HepG2 (cell line): ENCODE data around the gene EMC9. TPM values are rescaled to one million over a fixed set of nuclear protein-coding genes. Genes with fewer than 3 reads are reported as not detected.

ENCODE experiments used
- ATRX ChIP-seq: sonication (generic); formaldehyde crosslinking; IDR thresholded peaks from 2 replicates; pipeline ENCODE4 v1.4.0; 2020; ENCODE audit warnings: missing genetic modification reagents, borderline replicate concordance
- CHD4 ChIP-seq: fragments of 200-600 bp; sonication (generic); IDR thresholded peaks from 2 replicates; pipeline ENCODE4 v1.7.0; 2017; ENCODE audit warnings: mild to moderate bottlenecking, low read length, borderline replicate concordance
- GATA4 ChIP-seq: sonication (generic); IDR thresholded peaks from 2 replicates; pipeline ENCODE4 v1.6.1; 2016; ENCODE audit warnings: antibody characterized with exemption, low read depth, borderline replicate concordance
- HNRNPK ChIP-seq: fragments of 200-400 bp; formaldehyde crosslinking; IDR thresholded peaks from 2 replicates; pipeline ENCODE4 v1.6.1; 2018; ENCODE audit warnings: low read length, low read depth, moderate library complexity, mild to moderate bottlenecking; ENCODE audit not compliant: poor library complexity, severe bottlenecking
- NFATC3 ChIP-seq: sonication (generic); formaldehyde crosslinking; IDR thresholded peaks from 2 replicates; pipeline ENCODE4 v1.5.1; 2020; ENCODE audit warnings: mild to moderate bottlenecking, missing genetic modification reagents
- POLR2AphosphoS5 ChIP-seq: IDR thresholded peaks from 2 replicates; pipeline ENCODE4 v1.6.1; 2012; ENCODE audit warnings: low read depth, low read length
- SMAD9 ChIP-seq: sonication (generic); formaldehyde crosslinking; IDR thresholded peaks from 2 replicates; pipeline ENCODE4 v1.5.1; 2020; ENCODE audit warnings: mild to moderate bottlenecking, missing genetic modification reagents
- SMYD3 ChIP-seq: sonication (generic); formaldehyde crosslinking; IDR thresholded peaks from 2 replicates; pipeline ENCODE4 v1.8.1; 2023; ENCODE audit warnings: mild to moderate bottlenecking, missing genetic modification reagents
- TFDP1 ChIP-seq: IDR thresholded peaks from 2 replicates; pipeline ENCODE4 v1.6.1; 2016; ENCODE audit warnings: missing compliant biosample characterization, missing genetic modification reagents, borderline replicate concordance
- YEATS2 ChIP-seq: sonication (generic); formaldehyde crosslinking; IDR thresholded peaks from 2 replicates; pipeline ENCODE4 v1.4.0; 2020; ENCODE audit warnings: missing genetic modification reagents, borderline replicate concordance
- ZNF138 ChIP-seq: sonication (generic); formaldehyde crosslinking; IDR thresholded peaks from 2 replicates; pipeline ENCODE4 v1.5.0; 2020; ENCODE audit warnings: mild to moderate bottlenecking, low read depth, missing genetic modification reagents
- ZNF207 ChIP-seq: fragments of 450-650 bp; IDR thresholded peaks from 2 replicates; pipeline ENCODE4 v1.6.1; 2016; ENCODE audit warnings: antibody characterized with exemption, borderline replicate concordance
- ZNF224 ChIP-seq: sonication (generic); formaldehyde crosslinking; IDR thresholded peaks from 2 replicates; pipeline ENCODE4 v1.5.0; 2020; ENCODE audit warnings: mild to moderate bottlenecking, missing genetic modification reagents
- ZNF496 ChIP-seq: sonication (generic); formaldehyde crosslinking; IDR thresholded peaks from 2 replicates; pipeline ENCODE4 v1.8.1; 2023; ENCODE audit warnings: mild to moderate bottlenecking, moderate library complexity, missing genetic modification reagents; ENCODE audit not compliant: insufficient replicate concordance
- ZNF589 ChIP-seq: sonication (generic); formaldehyde crosslinking; conservative IDR thresholded peaks from 2 replicates; pipeline ENCODE4 v1.8.0; 2022; ENCODE audit warnings: mild to moderate bottlenecking, moderate library complexity, missing genetic modification reagents
- ZNF652 ChIP-seq: IDR thresholded peaks from 2 replicates; pipeline ENCODE4 v1.6.1; 2016; ENCODE audit warnings: low read depth, borderline replicate concordance
- ZNF660 ChIP-seq: sonication (generic); formaldehyde crosslinking; IDR thresholded peaks from 2 replicates; pipeline ENCODE4 v1.5.1; 2020; ENCODE audit warnings: mild to moderate bottlenecking, low read depth, missing genetic modification reagents, borderline replicate concordance
- ZNF782 ChIP-seq: sonication (generic); formaldehyde crosslinking; IDR thresholded peaks from 2 replicates; pipeline ENCODE4 v1.4.0; 2020; ENCODE audit warnings: missing genetic modification reagents, mild to moderate bottlenecking, borderline replicate concordance
- ZNF850 ChIP-seq: sonication (generic); formaldehyde crosslinking; conservative IDR thresholded peaks from 2 replicates; pipeline ENCODE4 v1.9.0; 2021; ENCODE audit warnings: mild to moderate bottlenecking, missing genetic modification reagents
- polyA plus RNA-seq, 8 experiments: library from polyadenylated mRNA; depleted of rRNA in 3 of 8; stranded (reverse) in 7 of 8; unstranded in 1 of 8; fragments of >200 nt; fragmentation: Illumina TruSeq in 4 of 8; extraction: Trizol in 4 of 8; gene quantifications; 2 replicates each; pipeline versions ENCODE4 v1.2.1 to v1.2.3, GENCODE V29; 2011 to 2016; ENCODE audit warnings: low read depth in 4 of 8, missing spikeins in 1 of 8, mixed read lengths in 1 of 8; ENCODE audit not compliant: insufficient read depth in 1 of 8
- total RNA-seq, 5 experiments: library from RNA; depleted of rRNA; stranded (reverse); fragments of >200 nt; fragmentation: Illumina TruSeq; extraction: Trizol; gene quantifications; 2 replicates each; pipeline ENCODE4 v1.2.3, GENCODE V29; 2016; ENCODE audit warnings: low read depth in 1 of 5
- TF ChIP-seq, protein P1 (sequence below): sonication (generic); formaldehyde crosslinking; IDR thresholded peaks from one replicate; pipeline ENCODE4 v1.5.1; 2020; ENCODE audit warnings: mild to moderate bottlenecking, missing genetic modification reagents; ENCODE audit errors: not compliant biosample characterization
- TF ChIP-seq, protein P2 (sequence below): sonication (generic); formaldehyde crosslinking; conservative IDR thresholded peaks from 2 replicates; pipeline ENCODE4 v1.4.0; 2020; ENCODE audit warnings: missing genetic modification reagents

Gene EMC9
- total and polyA plus RNA-seq, 2 of the 13 experiments (the other 11 are each of a cell fraction or from before 2014, with no cell fraction given), result 60.5 to 78.7 TPM

DNA sequence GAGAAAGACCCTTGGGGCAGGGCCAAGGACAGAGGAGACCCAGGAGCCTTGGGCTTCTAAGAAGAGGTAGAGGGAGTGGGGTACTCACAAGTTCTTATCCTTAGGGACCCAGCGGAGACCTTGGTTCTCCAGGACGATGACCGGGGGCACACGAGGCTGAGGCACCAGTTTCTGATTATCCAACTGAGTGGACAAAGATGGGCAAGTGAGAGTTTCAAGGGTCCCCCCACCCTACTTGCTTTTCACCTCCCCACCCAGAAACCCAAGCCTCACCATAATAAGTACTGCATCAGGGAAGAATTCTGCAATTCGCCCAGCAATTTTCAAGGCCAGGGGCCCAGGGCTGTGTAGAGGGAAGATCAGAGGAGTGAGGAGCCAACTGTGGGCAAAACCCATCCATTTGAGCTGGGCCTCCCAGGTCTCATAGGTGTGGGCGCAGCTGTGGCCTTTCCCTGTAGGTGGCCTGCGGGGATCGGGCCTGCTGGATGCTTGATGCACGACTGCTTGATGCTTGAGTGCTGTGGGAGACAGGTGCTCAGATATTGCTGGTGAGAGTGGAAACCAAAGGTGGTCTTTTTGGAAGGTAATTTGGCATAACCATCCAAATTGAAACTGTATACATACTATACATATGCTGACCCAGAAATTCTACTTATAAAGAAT is 2.0 kb downstream of the EMC9 start (continued):
- no peak for TF ChIP-seq YEATS2 (CRISPR knock-in tag)
- TF ChIP-seq CHD4, result no peak
- TF ChIP-seq, protein P1, sequence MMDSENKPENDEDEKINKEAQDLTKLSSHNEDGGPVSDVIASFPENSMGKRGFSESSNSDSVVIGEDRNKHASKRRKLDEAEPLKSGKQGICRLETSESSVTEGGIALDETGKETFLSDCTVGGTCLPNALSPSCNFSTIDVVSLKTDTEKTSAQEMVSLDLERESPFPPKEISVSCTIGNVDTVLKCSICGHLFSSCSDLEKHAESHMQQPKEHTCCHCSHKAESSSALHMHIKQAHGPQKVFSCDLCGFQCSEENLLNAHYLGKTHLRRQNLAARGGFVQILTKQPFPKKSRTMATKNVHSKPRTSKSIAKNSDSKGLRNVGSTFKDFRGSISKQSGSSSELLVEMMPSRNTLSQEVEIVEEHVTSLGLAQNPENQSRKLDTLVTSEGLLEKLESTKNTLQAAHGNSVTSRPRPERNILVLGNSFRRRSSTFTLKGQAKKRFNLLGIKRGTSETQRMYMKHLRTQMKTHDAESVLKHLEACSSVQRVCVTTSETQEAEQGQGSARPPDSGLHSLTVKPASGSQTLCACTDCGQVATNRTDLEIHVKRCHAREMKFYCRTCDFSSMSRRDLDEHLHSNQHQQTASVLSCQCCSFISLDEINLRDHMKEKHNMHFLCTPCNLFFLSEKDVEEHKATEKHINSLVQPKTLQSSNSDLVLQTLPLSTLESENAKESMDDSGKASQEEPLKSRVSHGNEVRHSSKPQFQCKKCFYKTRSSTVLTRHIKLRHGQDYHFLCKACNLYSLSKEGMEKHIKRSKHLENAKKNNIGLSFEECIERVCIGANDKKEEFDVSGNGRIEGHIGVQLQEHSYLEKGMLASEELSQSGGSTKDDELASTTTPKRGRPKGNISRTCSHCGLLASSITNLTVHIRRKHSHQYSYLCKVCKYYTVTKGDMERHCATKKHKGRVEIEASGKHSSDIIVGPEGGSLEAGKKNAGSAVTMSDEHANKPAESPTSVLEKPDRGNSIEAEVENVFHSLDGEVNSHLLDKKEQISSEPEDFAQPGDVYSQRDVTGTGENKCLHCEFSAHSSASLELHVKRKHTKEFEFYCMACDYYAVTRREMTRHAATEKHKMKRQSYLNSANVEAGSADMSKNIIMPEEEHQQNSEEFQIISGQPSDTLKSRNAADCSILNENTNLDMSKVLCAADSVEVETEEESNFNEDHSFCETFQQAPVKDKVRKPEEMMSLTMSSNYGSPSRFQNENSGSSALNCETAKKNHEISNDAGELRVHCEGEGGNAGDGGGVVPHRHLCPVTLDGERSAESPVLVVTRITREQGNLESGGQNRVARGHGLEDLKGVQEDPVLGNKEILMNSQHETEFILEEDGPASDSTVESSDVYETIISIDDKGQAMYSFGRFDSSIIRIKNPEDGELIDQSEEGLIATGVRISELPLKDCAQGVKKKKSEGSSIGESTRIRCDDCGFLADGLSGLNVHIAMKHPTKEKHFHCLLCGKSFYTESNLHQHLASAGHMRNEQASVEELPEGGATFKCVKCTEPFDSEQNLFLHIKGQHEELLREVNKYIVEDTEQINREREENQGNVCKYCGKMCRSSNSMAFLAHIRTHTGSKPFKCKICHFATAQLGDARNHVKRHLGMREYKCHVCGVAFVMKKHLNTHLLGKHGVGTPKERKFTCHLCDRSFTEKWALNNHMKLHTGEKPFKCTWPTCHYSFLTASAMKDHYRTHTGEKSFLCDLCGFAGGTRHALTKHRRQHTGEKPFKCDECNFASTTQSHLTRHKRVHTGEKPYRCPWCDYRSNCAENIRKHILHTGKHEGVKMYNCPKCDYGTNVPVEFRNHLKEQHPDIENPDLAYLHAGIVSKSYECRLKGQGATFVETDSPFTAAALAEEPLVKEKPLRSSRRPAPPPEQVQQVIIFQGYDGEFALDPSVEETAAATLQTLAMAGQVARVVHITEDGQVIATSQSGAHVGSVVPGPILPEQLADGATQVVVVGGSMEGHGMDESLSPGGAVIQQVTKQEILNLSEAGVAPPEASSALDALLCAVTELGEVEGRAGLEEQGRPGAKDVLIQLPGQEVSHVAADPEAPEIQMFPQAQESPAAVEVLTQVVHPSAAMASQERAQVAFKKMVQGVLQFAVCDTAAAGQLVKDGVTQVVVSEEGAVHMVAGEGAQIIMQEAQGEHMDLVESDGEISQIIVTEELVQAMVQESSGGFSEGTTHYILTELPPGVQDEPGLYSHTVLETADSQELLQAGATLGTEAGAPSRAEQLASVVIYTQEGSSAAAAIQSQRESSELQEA (CRISPR knock-in tag), result peak; percentile 26
- TF ChIP-seq ZNF589 (CRISPR knock-in tag), result no peak
- TF ChIP-seq ZNF496 (CRISPR knock-in tag), result no peak
- TF ChIP-seq GATA4, result no peak
- TF ChIP-seq SMYD3 (CRISPR knock-in tag), result no peak
- TF ChIP-seq POLR2AphosphoS5, result peak; percentile 22
- TF ChIP-seq ATRX, result no peak
- TF ChIP-seq ZNF850 (CRISPR knock-in tag), result no peak
- TF ChIP-seq, protein P2, sequence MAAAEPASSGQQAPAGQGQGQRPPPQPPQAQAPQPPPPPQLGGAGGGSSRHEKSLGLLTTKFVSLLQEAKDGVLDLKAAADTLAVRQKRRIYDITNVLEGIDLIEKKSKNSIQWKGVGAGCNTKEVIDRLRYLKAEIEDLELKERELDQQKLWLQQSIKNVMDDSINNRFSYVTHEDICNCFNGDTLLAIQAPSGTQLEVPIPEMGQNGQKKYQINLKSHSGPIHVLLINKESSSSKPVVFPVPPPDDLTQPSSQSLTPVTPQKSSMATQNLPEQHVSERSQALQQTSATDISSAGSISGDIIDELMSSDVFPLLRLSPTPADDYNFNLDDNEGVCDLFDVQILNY (CRISPR knock-in tag), result no peak
- no peak for TF ChIP-seq ZNF224 (CRISPR knock-in tag)
- no peak for TF ChIP-seq NFATC3 (CRISPR knock-in tag)
- no peak for TF ChIP-seq ZNF207
- no peak for TF ChIP-seq ZNF660 (CRISPR knock-in tag)
- no peak for TF ChIP-seq ZNF652 (CRISPR knock-in tag)
- no peak for TF ChIP-seq ZNF138
- TF ChIP-seq SMAD9, result no peak
- no peak for TF ChIP-seq HNRNPK
- TF ChIP-seq ZNF782 (CRISPR knock-in tag), result no peak
- TF ChIP-seq TFDP1, result peak; percentile 35; the same call in 1 of the 2 replicates
